WTC11 (cell line): ENCODE results near the gene YWHAH.

Experiments used
- AFF4 ChIP-seq: sonication (generic); formaldehyde crosslinking; IDR thresholded peaks from 2 replicates; pipeline ENCODE4 v1.8.1; 2023; ENCODE audit warnings: mild to moderate bottlenecking, missing genetic modification reagents, borderline replicate concordance
- ATF3 ChIP-seq: sonication (generic); formaldehyde crosslinking; conservative IDR thresholded peaks from 2 replicates; pipeline ENCODE4 v1.8.1; 2022; ENCODE audit warnings: mild to moderate bottlenecking, missing genetic modification reagents
- CTCF ChIP-seq: fragments of 200-600 bp; IDR thresholded peaks from 2 replicates; pipeline ENCODE4 v1.8.0; 2022; ENCODE audit warnings: antibody characterized with exemption
- E2F5 ChIP-seq: sonication (generic); formaldehyde crosslinking; IDR thresholded peaks from 2 replicates; pipeline ENCODE4 v1.8.1; 2022; ENCODE audit warnings: mild to moderate bottlenecking, moderate library complexity, missing genetic modification reagents
- ELF4 ChIP-seq: sonication (generic); formaldehyde crosslinking; IDR thresholded peaks from 2 replicates; pipeline ENCODE4 v1.8.1; 2022; ENCODE audit warnings: low read depth, mild to moderate bottlenecking, moderate library complexity, missing genetic modification reagents
- FOXP4 ChIP-seq: sonication (generic); formaldehyde crosslinking; IDR thresholded peaks from 2 replicates; pipeline ENCODE4 v1.8.0; 2022; ENCODE audit warnings: mild to moderate bottlenecking, missing genetic modification reagents
- HMGXB4 ChIP-seq: sonication (generic); formaldehyde crosslinking; IDR thresholded peaks from 2 replicates; pipeline ENCODE4 v1.8.1; 2023; ENCODE audit warnings: mild to moderate bottlenecking, moderate library complexity, missing genetic modification reagents
- NFE2L1 ChIP-seq: sonication (generic); formaldehyde crosslinking; IDR thresholded peaks from 2 replicates; pipeline ENCODE4 v1.8.1; 2023; ENCODE audit warnings: missing genetic modification reagents
- NFYB ChIP-seq: sonication (generic); formaldehyde crosslinking; conservative IDR thresholded peaks from 2 replicates; pipeline ENCODE4 v1.8.0; 2022; ENCODE audit warnings: low read depth, missing genetic modification reagents
- SMAD4 ChIP-seq: sonication (generic); formaldehyde crosslinking; IDR thresholded peaks from 2 replicates; pipeline ENCODE4 v1.8.0; 2022; ENCODE audit warnings: mild to moderate bottlenecking, missing genetic modification reagents
- SP1 ChIP-seq: sonication (generic); formaldehyde crosslinking; conservative IDR thresholded peaks from 2 replicates; pipeline ENCODE4 v1.8.1; 2022; ENCODE audit warnings: missing genetic modification reagents
- TCF7 ChIP-seq: sonication (generic); formaldehyde crosslinking; IDR thresholded peaks from 2 replicates; pipeline ENCODE4 v1.8.0; 2022; ENCODE audit warnings: mild to moderate bottlenecking, low read depth, missing genetic modification reagents, moderate library complexity
- USF2 ChIP-seq: sonication (generic); formaldehyde crosslinking; IDR thresholded peaks from 2 replicates; pipeline ENCODE4 v1.8.1; 2023; ENCODE audit warnings: mild to moderate bottlenecking, missing genetic modification reagents, moderate library complexity

GRCh38 chr22:31991102-31991839 is 46.9 kb downstream of the YWHAH start:
- no peak for TF ChIP-seq USF2 (CRISPR knock-in tag)
- TF ChIP-seq CTCF, result no peak
- no peak for TF ChIP-seq HMGXB4 (CRISPR knock-in tag)
- no peak for TF ChIP-seq FOXP4 (CRISPR knock-in tag)
- no peak for TF ChIP-seq SP1 (CRISPR knock-in tag)
- no peak for TF ChIP-seq NFYB (CRISPR knock-in tag)
- no peak for TF ChIP-seq ELF4 (CRISPR knock-in tag)
- TF ChIP-seq SMAD4, result no peak
- no peak for TF ChIP-seq NFE2L1 (CRISPR knock-in tag)
- no peak for TF ChIP-seq AFF4 (CRISPR knock-in tag)
- TF ChIP-seq TCF7 (CRISPR knock-in tag), result no peak
- TF ChIP-seq E2F5 (CRISPR knock-in tag), result no peak
- TF ChIP-seq ATF3 (CRISPR knock-in tag), result no peak
